NCI-H2081 (cell line): ENCODE results near the gene ZNRF3.
A peak's percentile ranks its signal among the peaks of the same experiment; 100 is the strongest.

ENCODE experiments used
- DNase-seq, 2 experiments: peaks; one replicate each; lab custom pipeline; 2025; lab: John Stamatoyannopoulos, UW

The ZNRF3 gene

DNA sequence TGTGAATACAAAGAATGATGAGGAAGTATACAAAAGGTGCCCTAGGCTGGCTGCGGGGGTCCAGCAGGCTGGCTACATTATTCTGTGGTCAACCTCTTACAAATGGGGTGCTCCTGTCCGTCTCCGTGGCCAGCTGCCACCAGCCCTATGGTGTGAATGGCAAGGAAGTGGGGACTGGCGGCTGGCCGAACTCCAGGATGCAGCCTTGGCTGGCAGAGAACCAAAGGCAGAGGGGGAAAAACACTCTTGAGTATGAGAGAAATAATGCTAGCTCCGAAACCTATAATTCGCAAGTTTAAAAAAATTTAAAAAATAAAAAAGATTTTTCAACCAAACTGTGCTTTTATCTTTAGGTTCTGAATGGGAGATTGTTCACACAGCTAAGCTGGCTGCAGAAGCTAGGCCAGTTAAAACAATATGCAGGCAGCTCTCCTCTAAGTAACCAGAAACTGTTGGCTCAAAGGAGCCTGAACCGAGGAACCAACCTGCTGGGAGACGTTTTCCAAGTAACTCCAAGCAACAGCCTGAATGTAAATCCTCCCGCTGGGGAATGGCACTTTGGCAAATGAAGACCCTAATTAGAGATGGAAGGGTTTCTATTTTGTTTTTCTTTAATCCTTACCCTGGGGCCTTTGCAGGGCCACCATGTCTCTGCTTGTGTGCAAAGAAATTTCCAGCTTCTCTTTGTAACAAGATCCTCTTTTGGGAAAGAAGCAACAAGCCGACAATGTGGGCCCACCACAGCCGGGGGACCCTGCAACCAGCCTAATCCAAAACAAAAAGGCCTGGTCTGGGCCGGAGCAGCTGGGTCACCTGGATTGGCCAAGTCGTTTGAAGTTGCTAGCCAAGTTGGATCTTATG is 128.1 kb downstream of the ZNRF3 start:
- DNase-seq: peak in 1 of 2 experiments; percentile 1

DNA sequence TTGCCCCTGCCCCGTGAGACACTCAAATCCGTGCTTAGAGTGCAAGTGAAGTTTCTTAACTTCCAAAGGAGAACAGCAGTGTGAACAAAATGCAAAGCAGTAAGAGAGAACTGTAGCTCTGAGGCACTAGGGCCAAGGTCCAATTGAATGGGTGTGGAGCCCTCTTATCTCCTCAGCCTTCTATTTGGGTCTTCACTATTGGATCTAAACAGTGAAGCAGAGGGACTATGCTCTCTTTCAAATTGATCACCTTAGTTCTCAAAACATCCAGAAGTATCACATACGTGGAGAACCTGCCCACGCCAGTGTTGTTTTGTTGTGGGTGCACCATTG is 128.7 kb downstream of the ZNRF3 start:
- DNase-seq: no peak

DNA sequence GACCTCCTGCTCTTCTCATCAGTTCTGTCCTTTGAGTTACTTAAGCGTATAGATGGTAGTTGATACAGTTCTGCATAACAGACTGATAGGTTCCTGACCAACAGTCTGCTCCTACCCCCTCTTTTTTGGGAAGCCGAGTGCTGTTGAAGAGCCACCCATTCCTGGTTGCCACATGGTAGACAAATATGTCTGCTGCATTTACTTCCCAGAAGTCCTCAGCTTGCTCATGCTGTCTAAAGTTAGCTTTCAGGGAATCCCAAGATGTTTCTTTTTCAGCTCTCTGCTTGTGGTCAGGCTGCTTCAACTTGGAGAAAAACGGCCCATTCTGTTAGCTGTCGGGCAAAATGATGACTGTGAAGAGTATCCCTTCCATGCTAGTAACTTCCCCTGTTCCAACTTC is 129.6 kb downstream of the ZNRF3 start:
- DNase-seq: no peak

DNA sequence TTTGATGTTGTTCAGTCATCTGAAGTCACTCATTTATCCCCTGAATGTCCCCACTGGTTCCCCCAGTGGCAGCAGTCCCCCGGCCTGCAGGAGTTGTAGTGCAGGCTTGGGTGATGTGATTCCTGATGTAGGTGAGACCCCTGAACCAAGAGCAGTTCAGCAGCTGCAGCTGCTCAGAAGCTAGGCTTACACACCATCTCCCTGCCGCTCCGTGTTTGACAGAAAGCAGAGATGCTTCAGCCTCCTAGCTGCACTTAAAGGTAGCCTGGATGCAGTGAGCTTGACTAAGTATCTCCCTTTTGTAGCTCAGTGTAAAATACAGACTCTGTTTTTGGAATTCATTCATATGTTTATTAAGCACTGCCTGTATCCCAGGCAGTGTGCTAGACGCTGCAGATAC is 130.9 kb downstream of the ZNRF3 start:
- DNase-seq: no peak

DNA sequence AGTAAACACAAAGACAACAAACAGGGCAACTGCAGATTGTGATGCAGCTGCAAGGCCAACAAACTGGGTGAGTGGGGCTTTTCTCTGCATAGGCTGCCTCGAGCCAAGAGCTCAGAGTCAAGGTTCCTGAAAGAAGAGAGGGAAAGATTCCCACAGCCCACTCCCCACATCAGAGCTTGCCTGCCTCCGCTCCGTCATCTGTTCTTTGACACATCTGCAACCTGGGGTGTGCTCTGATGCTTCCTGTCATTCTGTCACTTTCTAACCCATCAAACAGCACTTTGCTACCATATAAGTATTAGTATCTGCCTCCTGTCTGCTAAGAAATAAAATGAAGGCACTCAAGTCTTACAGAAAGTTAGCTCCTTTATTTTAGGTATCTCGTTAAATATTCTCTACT is 131.4 kb downstream of the ZNRF3 start:
- DNase-seq: no peak

DNA sequence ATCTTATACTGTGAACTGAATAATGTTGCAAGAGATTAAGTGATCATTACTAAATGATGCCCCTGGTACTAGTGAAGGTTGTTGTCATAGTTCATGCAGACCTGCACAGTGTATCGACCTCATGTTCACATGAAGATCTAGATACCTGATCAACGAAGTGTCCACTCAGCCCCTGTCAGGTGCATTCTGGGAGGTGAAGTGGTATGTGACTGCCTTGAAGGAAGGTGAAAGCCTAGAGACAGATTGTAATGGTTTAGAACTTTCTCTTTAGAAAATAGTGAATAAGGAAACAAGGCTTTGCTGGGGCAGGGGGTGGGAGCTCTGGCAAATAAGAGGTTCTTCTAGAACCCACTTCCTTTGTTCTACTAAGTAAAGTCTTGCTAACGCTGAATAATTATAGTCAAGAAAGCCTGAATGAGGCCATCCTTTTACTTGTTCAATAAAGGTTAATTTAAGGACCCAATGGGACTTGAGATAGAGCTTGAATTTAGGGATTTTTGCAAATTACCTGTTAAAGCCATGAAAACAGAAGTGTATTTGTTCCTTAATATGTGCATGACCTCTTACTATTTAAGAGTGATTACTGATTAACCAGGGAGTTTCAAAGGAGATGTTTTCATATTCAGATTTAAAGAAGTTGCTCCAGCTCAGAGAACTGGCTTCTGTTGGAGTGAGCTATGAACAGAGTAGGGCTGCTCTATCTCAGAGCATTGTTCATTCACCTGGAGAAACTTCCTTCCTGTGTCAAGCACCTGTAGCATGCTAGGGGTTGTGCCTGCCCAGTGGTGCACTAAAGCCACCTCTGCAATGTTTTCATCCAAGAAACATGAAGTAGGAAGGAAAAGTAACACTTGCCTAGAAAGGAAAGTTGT is 132.9 kb downstream of the ZNRF3 start:
- no peak for DNase-seq

DNA sequence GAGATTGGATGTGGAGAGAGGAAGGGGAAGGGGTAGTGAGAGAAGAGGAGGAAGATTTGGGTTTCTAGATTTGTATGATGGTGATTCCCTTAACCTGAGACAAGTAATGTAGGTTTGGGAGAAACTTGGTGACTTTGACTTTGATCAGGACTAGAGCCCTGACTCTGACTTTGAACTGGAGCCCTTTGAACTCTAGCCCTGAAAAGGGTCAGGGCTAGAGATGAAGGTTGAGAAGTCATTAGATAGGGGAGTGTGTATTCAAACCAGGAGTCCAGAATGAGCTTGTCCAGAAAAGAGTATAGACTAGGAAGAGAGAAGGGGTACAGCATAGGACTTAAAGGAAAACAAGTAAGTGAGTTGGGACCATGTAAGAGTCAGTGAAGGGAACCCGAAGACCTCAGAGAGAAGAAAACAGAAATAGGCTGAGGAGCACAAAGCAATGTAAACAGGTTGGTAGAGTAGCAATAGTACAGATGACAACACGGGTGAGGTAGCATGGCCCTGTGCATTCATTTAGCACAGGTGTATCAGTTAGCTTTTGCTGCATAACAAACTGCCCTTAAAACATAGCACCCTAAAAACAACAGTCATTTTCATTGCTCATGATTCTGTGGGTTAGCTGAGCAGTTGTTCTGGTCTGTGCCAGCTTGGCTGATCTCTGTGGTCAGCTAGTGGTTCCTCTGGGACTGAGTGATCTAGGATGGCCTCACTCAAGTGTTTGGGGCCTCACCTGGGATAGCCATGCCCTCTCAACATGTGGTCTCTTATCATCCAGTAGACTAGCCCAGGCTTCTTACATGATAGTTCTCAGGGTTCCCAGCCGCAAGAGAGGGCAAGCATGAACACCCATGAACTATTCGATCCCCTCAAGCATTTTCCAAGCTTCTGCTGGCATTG is 135.2 kb downstream of the ZNRF3 start:
- no peak for DNase-seq

DNA sequence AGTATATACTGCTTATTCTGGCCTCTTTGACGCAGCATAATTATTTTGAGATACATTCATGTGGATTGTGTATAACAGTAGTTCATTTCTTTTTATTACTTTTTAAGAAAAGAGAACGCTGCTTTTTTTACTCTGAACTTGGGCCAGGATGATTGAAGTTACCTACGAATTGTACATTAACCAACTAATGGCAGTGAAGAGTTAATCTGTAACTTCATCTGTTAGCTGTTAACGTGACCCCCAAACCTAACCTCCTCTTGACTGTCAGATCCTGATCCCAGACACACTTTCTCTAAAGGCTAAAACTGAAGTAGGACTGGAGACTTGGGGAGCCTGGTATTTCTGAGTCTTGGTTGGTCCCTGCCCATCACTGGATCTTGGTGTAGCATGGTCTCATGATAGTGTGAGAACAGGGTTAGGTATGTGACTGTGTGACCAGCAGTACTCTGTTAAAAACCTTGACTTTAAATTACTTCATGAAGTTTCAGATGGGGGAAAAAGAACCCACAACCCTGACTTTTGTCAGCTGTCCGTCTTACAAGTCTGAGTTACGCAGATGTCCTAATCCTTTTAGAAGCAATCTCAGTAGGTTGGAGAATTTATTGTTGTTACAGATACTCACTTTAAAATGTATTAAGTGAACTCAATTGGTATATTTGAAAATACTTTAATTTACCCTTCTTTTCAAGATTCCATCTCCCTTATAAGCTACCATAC is 138.9 kb downstream of the ZNRF3 start:
- no peak for DNase-seq

DNA sequence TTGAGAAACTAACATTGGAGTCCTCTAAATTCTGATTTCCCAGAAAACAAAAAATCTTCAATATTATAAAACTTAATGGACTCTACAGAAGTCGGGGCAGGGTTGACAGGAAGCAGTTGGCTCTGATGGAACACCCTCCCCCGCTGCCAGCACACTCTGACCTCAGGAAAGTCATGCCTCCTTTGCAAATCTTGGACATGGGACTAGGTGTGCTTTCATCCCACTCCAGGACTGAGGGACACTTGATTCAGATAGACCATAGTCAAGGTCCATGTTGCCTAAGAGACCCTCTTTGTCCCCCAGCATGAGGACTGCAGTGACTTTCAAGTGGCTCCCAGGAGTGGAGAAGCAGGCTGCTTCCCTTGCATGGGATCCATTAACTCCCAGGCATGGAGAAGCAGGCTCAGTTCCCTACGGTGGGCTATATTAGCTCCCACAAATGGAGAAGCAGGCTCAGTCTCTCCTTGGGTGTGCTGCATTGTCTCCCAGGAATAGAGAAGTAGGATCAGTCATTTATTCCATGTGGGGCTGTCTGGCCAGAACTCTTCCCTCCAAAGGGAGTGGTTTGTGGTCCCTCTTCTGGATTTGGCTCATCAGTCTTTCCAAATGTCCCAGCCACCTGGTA is 139.9 kb downstream of the ZNRF3 start:
- DNase-seq: no peak

DNA sequence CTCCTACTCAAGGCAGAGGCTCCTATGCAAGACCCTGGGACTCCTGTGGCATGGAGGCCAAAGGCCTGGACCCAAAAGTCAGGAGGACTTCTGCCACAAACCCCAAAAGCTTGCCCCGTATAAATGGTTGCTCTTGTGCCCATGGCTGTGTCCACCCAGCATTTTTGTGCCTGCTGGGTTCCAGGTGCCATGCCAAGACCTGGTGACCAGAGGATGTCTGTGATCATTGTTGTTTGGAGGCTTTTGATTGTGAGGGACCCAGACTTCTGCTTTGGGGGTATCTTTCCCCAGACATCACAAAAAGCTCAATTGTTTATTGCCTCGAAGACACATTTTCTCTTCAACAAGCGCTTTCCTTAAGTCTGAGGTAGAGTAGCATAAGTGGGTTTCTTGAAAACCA is 143.2 kb downstream of the ZNRF3 start:
- DNase-seq: no peak

DNA sequence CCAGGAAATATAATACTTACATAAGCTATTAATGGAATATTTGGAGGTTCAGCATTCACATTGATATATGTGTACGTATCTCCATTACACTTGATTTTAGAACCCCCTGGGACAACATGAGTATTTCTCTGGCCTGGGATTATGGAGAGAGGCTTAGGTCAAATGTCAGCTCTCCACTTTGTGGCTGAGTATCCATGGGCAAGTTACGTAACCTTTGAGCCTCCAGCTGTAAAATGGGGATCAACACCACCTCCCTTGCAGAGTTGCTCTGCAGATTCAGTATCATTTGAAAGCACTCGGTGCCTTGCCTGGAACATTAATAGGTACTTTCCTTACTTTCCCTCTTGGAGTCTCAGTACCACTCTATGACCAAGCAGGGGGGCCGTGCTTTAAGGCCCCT is 145.1 kb downstream of the ZNRF3 start:
- no peak for DNase-seq

DNA sequence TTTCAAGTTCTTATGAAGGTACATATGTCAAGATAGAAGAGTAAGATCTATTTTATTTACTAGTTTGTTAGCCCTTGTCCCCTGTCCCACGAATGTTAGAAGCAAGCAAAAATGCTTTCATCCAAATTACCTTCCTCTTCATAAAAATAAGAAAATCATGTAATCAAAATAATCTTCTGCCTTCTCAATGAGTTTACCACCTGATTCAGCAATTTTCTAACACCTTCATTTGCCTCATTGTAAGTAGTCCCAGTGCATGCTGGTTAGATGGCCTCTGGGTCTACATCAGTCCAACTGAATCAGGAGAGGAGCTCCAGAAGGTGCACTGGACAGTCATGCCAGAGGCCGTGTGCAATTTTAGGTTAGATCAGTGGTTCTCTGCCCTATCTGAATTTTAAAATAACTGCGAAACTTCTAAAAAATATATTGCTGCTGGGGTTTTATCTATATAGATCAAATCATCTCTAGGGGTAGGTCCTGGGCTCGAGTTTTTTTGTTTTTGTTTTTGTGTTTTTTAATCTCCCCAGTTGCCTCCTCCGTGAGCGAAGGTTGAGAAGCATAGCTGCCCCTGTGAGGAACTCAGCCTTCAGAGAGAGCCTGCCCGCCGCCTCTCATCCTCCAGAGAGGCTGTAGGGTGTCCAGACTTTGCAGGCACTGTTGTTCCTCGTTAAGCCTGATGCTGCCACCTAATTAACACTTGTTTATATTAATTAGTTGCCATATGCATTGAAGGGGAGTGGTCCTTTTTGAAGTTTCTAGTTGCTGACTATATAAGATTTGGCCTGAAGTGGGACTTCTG is 146.0 kb downstream of the ZNRF3 start:
- DNase-seq: no peak

DNA sequence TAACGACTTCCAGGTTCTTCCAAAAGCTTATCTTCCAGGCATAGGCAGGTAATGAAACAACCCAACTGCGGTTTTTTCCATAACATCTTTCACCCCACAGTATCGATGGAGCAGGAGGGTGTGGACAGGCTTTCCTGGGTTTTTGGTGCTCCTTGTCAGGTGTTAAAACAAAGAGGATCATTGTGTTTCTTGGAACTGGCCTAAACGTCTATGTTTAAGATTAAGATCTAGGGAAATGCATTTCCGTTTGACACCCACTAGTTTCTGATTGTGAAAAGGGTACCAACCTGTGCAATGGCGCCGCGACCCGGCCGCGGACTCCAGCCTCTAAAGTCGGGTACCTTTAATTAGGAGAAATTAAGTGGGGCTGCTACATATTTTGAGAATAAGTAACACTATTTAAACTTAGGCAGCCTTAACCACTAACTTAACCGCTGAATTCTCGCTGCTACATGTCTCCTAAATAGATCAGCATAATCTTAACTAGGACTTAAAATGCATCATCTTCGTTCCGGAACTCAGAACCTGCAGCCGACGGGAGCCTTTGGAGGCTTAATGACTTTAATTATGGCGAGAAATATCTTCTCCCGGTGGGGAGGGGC is 146.7 kb downstream of the ZNRF3 start:
- no peak for DNase-seq

DNA sequence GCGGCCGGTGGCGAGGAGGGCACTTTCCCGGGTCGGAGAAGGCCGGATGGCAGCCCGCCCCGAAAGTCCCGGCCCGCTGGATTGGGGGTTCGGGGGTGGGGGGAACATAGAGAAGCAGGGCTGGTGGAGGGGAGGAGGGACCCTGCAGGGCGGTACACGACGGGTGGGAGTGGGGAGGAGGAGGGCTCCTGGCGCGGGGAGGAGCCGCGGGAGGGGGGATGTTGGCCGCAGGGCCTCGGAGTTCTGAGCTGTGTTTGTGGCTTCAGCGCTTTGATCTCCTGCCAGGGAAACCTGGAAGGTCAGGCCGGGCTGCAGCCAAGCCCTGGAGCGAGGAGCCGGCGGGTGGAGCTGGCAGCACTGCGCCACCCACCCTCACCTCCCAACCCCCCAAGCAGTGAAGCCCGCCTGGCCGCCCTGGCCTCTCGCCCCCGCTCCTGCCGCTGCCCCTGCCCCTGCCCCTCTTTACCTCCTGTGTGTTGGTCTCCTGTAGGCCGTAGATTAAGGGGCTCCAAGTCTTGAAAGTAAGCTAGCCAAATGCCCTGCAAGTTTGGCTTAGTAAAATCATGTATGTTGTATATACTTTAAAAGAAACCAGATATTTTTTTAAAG is 147.3 kb downstream of the ZNRF3 start:
- DNase-seq: no peak

DNA sequence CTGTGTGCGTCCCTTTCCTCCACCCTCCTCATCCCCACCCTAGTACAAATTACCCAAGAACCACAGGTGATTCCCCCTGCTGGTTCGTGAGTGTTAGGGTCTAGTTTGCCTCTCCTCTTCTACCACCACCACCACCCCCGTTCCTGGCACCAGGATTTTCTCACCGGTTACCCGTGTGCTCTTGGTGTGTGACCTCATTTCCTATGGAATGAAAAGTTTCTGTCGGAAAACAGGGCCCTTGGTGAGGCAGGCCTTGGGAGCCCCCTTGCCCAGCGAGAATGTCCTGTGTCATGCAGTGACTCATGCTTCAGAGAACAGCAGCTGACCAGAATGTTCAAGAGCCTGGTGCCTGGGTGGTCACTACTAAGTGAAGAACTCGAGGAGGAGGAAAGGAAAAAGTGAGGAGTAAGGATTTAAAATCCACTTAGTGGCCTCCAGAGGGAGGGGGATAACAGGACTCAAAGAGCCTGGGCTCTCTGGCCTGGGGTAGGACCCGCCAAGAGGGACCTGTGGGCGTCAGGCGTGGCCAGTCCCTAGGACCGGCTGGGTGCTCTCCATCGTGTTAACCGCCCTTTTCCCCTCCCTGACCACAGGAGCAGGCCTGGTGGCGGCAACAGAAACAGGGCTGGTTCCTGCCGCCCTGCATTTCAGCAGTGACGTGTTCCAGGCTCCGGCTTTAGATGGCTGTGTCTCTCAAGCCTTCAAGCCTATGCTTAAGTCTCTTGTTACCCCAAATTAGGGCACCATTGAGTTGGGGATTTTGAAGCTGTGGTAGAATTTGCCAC is 148.0 kb downstream of the ZNRF3 start:
- no peak for DNase-seq

DNA sequence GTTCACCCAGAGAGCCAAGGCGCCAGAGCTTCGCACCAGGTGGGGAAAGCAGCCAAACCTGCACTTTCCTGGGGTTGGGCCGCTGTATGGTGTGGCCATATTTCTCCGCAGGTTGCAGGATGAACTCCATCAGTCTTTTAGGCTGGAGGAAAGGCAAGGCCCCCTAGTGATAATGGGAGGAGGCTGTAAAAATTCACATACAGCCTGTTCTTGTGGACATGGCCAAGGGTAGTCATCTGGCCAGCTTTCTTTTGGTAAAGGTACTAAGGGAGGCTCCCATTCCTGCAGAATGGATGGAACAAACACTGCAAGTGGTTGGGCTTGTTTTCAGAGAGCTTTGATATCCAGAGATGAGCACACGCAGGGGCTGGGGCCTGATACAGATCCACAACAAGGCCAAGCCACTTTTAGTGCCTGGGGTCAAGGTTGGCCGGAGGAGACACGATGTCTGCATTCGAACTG is 148.7 kb downstream of the ZNRF3 start:
- DNase-seq: no peak

DNA sequence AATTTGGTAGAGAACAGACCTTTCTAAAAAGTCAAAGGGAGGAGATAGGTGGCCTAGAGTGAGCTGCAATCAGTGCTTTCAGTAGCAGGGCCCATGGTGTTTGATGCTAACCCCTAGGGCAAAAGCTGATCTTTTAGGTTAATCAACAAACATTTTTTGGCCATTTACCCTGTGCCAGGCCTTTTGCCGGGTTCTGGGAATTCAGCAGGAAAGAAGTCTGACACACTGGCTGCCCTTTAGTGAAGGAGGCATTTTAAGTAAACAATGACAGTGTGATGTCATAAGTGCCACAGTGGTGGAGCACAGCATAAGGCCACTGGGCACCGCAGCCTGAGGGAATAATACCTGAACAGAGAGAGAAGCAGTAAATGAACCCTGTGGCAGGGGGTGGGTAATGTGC is 149.2 kb downstream of the ZNRF3 start:
- DNase-seq: no peak

DNA sequence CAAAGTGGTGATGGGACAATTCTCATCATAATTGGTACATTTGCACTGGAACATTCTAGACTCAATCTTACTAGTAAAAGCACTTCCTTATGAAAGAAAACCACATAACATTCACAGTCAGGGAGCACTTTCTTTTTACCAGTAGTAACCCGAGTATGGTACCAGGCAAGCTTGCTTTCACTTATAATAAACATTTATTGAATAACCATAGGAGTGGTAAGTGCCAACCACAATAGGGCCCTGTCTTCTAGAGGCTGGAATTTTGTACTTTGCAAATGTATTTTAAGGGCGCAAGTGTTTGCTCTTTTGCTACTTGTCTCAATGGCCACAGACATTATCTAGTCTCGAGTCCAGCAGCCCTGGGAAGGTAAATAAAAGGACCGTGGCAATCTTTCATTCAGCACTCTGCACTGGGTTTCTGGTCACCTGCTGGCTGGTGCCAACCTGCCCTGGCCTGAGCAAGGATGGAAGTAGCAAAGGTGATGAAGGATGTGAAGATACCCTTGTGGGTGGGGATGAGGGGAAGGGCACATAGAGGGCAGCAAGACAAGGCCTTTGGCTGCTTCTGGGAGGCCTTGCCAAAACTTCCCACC is 154.1 kb downstream of the ZNRF3 start:
- DNase-seq: no peak
